ENCODE measurements around the gene MICAL3.

Gene MICAL3

DNA sequence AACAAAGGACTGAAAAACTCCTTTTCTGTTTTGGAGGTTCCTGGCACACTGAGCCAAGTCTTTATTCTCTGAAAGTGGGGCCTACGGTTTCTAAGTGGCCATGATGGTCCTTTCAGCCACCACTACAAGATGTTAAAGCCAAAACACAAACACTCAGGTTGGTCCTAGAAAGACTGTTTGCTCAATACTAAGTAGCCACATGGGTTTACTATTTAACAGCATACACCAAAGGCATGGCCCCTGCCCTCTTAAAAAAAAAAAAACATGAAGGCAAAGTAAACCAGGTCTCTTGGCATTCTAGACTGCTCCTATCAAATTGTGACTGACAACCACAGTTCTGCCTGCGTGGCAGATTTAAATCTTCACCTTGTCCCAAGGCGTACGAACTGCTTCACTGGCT, 126.5 kb downstream of the MICAL3 start:
- H3K4me3 ChIP-seq (ENCODE audit: low read depth, low read length) = no peak overlapping the region
- no peak overlapping the region for H3K27ac ChIP-seq
- no peaks in the 10 kb centered on the region for H3K27me3 ChIP-seq (replicated peaks)
- in situ Hi-C loops (cut with HindIII; ENCODE audit: low pct_ligation_motif_present, low sequenced_read_pairs) = no loop called here
- no peak for DNase-seq
- TF ChIP-seq, protein P1, sequence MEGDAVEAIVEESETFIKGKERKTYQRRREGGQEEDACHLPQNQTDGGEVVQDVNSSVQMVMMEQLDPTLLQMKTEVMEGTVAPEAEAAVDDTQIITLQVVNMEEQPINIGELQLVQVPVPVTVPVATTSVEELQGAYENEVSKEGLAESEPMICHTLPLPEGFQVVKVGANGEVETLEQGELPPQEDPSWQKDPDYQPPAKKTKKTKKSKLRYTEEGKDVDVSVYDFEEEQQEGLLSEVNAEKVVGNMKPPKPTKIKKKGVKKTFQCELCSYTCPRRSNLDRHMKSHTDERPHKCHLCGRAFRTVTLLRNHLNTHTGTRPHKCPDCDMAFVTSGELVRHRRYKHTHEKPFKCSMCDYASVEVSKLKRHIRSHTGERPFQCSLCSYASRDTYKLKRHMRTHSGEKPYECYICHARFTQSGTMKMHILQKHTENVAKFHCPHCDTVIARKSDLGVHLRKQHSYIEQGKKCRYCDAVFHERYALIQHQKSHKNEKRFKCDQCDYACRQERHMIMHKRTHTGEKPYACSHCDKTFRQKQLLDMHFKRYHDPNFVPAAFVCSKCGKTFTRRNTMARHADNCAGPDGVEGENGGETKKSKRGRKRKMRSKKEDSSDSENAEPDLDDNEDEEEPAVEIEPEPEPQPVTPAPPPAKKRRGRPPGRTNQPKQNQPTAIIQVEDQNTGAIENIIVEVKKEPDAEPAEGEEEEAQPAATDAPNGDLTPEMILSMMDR (IDR thresholded peaks at IDR 0.05; ENCODE audit: low read depth, low read length, missing control alignments) = no peak
- peaks cover 4% of the 10 kb centered on the region for H3K36me3 ChIP-seq (replicated peaks)

DNA sequence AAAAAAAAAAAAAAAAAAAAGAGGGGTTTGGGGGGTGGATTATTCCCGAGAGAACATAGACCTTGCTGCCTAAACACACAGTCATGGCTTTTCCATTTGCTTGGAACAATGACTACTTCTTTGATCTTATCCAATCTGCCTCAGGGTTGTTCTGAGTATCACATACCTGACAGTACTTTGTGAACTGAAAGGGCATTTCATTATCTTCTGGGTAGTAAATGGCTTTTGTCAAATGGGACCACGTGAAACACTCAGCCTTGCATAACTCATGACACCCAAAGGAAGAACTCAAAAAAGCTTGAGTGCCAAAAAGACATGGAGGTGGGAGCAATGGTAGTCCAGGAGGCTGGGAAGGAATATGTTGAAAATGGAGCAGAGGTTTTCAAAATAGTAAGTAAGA, 126.9 kb downstream of the MICAL3 start:
- peaks cover 4% of the 10 kb centered on the region for H3K36me3 ChIP-seq (replicated peaks)
- in situ Hi-C loops (cut with HindIII; ENCODE audit: low pct_ligation_motif_present, low sequenced_read_pairs) = no loop called here
- TF ChIP-seq, protein P1 (IDR thresholded peaks at IDR 0.05; ENCODE audit: low read depth, low read length, missing control alignments) = no peak

DNA sequence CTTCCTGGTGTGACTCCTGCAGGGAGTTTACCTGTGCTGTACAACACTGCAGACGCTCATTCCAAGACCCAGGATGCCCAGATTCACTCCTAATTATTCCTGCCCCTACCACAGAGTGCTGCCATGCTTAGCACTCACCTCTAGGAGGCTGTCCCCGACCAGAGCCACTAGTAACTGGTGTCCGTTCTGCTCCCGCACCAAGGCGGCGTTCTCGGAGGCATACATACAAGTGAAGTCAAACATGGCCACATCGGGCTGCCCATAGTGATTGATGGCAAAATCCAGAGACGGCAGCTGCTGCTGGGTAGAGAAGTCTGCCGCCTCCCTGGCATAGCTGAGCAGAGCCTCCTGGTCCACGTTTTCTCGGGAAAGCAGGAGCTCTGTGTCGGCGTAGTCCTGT, 127.8 kb downstream of the MICAL3 start:
- Histone ChIP-seq H3K4me3 (ENCODE audit: low read depth, low read length) (no peak overlapping the region), H3K36me3 (replicated peaks) (peaks cover 4% of the 10 kb centered on the region), H3K27ac (no peak overlapping the region), H3K27me3 (replicated peaks) (no peaks in the 10 kb centered on the region)
- TF ChIP-seq, protein P1 (IDR thresholded peaks at IDR 0.05; ENCODE audit: low read depth, low read length, missing control alignments) = peak; percentile 67
- in situ Hi-C loops (cut with HindIII; ENCODE audit: low pct_ligation_motif_present, low sequenced_read_pairs) = no loop called here
- DNase-seq = no peak

More for the DNA sequence above, 126.9 kb downstream of the MICAL3 start:
- no peak overlapping the region for H3K4me3 ChIP-seq (ENCODE audit: low read depth, low read length)
- DNase-seq = no peak
- H3K27me3 ChIP-seq (replicated peaks) = no peaks in the 10 kb centered on the region
- H3K27ac ChIP-seq = no peak overlapping the region

DNA sequence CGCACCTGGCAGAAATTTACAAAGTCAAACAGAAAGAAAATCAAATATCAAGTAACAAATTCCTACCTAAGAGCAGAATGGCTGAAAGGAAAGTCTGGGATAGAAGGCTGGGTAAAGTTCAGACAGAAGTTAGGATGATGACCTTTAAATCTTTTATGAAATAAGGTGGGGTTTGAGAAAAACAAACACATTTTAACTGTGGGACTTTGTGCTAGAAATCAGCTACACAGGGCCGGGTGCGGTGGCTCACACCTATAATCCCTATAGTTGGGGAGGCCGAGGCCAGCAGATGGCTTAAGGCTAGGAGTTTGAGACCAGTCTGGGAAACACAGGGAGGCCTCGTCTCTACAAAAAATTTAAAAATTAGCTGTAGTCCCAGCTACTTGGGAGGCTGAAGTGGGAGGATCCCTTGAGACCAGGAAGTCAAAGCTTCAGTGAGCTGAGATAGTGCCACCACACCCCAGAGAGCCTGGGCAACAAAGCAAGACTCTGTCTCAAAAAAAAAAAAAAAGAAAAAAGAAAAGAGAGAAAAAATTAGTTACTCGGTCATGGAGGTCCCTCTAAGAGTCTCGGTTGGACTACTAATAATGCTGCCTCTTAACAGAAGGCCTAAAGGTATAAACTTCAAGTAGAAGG, 130.3 kb downstream of the MICAL3 start:
- Histone ChIP-seq H3K4me3 (ENCODE audit: low read depth, low read length) (no peak overlapping the region), H3K36me3 (replicated peaks) (peaks cover 4% of the 10 kb centered on the region), H3K27ac (no peak overlapping the region), H3K27me3 (replicated peaks) (no peaks in the 10 kb centered on the region)
- no peak for DNase-seq
- in situ Hi-C loops (cut with HindIII; ENCODE audit: low pct_ligation_motif_present, low sequenced_read_pairs) = no loop called here
- TF ChIP-seq, protein P1 (IDR thresholded peaks at IDR 0.05; ENCODE audit: low read depth, low read length, missing control alignments) = no peak

DNA sequence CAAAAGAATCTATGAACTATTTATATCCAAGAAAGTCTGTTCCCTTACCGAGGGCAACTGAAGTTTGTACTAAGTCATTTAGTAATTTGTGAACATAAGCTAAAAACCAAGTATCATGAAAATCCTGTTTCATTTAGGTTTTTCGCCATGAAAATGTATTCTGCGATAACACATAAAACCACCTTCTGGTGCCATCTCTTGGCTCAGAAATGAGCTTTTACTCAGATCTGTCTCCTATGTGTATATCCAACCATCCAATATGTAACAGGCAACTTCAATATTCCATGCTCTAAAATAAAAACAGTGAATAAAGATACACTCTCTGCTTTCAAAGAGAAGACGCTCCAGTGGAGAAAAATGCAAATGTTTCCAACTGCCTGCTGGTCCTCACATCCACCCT, 132.0 kb downstream of the MICAL3 start:
- no peak for DNase-seq
- in situ Hi-C loops (cut with HindIII; ENCODE audit: low pct_ligation_motif_present, low sequenced_read_pairs) = no loop called here
- Histone ChIP-seq H3K36me3 (replicated peaks) (peaks cover 4% of the 10 kb centered on the region), H3K4me3 (ENCODE audit: low read depth, low read length) (no peak overlapping the region), H3K27ac (no peak overlapping the region), H3K27me3 (replicated peaks) (no peaks in the 10 kb centered on the region)
- TF ChIP-seq, protein P1 (IDR thresholded peaks at IDR 0.05; ENCODE audit: low read depth, low read length, missing control alignments) = no peak
